Measurements from ENCODE around the gene KDM1B. TPM values are rescaled to one million over a fixed set of nuclear protein-coding genes. Genes with fewer than 3 reads are reported as not detected.

The KDM1B gene
- total and polyA plus RNA-seq, 2 donors from 2014 or later = 3.9 to 20.5 TPM

DNA sequence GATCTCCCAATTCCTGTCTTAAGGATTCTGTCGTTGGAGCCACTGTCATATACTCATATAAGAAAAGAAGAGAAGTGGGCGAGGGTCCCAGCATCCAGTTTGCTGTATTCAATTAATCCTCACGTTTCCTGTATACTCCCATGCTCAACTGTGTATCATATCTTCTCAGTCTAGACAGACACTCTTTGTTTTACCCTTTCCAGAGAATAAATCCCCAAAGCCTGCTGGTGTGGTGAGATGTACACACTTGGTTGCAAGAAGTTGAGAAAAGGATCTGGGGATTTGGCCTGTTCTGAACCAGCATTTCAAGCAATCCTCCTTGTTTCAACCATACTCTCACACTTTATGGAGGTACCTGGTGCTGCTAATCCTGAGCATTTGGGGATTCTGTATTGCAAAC lies 3.4 kb upstream of the KDM1B start:
- DNase-seq (no peak), FAIRE-seq (no peak)
- Histone ChIP-seq H3K9me3 (ENCODE audit: control insufficient read depth in 2 of 3, insufficient read depth in 1 of 3, low read length in 3 of 3) (no peaks in the 10 kb centered on the region), H3K4me1 (ENCODE audit: control insufficient read depth in 2 of 3, insufficient read depth in 2 of 3, low read depth in 1 of 3, low read length in 3 of 3) (peaks cover 0 to 8% (median 8%) of the 10 kb centered on the region in 3 donors), H3K27ac (ENCODE audit: low read depth in 2 of 2, low read length in 2 of 2) (no peak overlapping the region), H3K9ac (ENCODE audit: low read length in 3 of 3) (no peak overlapping the region), H3K36me3 (ENCODE audit: control insufficient read depth in 2 of 3, insufficient read depth in 3 of 3, low read length in 3 of 3) (peaks cover 0 to 3% (median 0%) of the 10 kb centered on the region in 3 donors), H3K27me3 (ENCODE audit: control insufficient read depth, insufficient read depth, low read length) (no peaks in the 10 kb centered on the region), H3K4me3 (ENCODE audit: low read length in 3 of 3) (no peak overlapping the region)
- TF ChIP-seq, protein P1, sequence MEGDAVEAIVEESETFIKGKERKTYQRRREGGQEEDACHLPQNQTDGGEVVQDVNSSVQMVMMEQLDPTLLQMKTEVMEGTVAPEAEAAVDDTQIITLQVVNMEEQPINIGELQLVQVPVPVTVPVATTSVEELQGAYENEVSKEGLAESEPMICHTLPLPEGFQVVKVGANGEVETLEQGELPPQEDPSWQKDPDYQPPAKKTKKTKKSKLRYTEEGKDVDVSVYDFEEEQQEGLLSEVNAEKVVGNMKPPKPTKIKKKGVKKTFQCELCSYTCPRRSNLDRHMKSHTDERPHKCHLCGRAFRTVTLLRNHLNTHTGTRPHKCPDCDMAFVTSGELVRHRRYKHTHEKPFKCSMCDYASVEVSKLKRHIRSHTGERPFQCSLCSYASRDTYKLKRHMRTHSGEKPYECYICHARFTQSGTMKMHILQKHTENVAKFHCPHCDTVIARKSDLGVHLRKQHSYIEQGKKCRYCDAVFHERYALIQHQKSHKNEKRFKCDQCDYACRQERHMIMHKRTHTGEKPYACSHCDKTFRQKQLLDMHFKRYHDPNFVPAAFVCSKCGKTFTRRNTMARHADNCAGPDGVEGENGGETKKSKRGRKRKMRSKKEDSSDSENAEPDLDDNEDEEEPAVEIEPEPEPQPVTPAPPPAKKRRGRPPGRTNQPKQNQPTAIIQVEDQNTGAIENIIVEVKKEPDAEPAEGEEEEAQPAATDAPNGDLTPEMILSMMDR (IDR thresholded peaks at IDR 0.05; ENCODE audit: borderline replicate concordance, extremely low read depth, insufficient read depth) = no peak
- intact Hi-C loops (cut with DNase I) = no loop called here

DNA sequence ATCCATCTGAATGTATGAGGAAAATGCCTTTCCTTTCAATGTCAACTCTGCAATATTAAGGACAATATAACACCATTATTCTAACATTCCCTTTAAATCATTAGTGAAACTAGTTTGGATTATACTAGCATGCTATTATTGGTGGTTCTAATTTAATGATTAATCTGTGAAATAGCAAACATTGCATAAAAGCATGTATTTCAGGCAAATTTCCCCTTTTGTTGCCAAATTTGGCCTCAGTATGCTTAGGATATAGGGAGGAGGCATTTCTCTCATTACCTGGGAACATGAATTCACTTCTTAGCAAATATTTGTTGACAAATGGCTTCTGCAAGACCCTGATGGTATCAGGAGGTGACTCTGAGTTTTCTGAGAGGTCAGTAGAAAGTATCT lies 1.9 kb upstream of the KDM1B start:
- peaks cover 0 to 3% (median 0%) of the 10 kb centered on the region in 3 donors for H3K36me3 ChIP-seq (ENCODE audit: control insufficient read depth in 2 of 3, insufficient read depth in 3 of 3, low read length in 3 of 3)
- peak overlapping the region in 2 of 3 donors; percentile 95 to 99 for H3K4me3 ChIP-seq (ENCODE audit: low read length in 3 of 3)
- peak overlapping the region in 1 of 3 donors; percentile 89 for H3K9ac ChIP-seq (ENCODE audit: low read length in 3 of 3)
- H3K27me3 ChIP-seq (ENCODE audit: control insufficient read depth, insufficient read depth, low read length) = no peaks in the 10 kb centered on the region
- FAIRE-seq (no peak), DNase-seq (no peak)
- intact Hi-C loops (cut with DNase I) = no loop called here
- peaks cover 0 to 8% (median 8%) of the 10 kb centered on the region in 3 donors for H3K4me1 ChIP-seq (ENCODE audit: control insufficient read depth in 2 of 3, insufficient read depth in 2 of 3, low read depth in 1 of 3, low read length in 3 of 3)
- H3K9me3 ChIP-seq (ENCODE audit: control insufficient read depth in 2 of 3, insufficient read depth in 1 of 3, low read length in 3 of 3) = no peaks in the 10 kb centered on the region
- TF ChIP-seq, protein P1 (IDR thresholded peaks at IDR 0.05; ENCODE audit: borderline replicate concordance, extremely low read depth, insufficient read depth) = no peak
- H3K27ac ChIP-seq (ENCODE audit: low read depth in 2 of 2, low read length in 2 of 2) = peak overlapping the region; percentile 63 to 71

GRCh38 chr6:18154507-18155149 lies 594 bp upstream of the KDM1B start, which contains the start of gene TPMT:
TSS of gene TPMT (minus strand) at chr6:18155077. CDS start at chr6:18149127, 5,950 bp downstream.
- peaks cover 0 to 8% (median 8%) of the 10 kb centered on the region in 3 donors for H3K4me1 ChIP-seq (ENCODE audit: control insufficient read depth in 2 of 3, insufficient read depth in 2 of 3, low read depth in 1 of 3, low read length in 3 of 3)
- H3K4me3 ChIP-seq (ENCODE audit: low read length in 3 of 3) = peak within 1 kb of the TSS; percentile 95 to 99 (median 95)
- no peaks in the 10 kb centered on the region for H3K9me3 ChIP-seq (ENCODE audit: control insufficient read depth in 2 of 3, insufficient read depth in 1 of 3, low read length in 3 of 3)
- TF ChIP-seq, protein P1 (IDR thresholded peaks at IDR 0.05; ENCODE audit: borderline replicate concordance, extremely low read depth, insufficient read depth) = no peak
- peak in 1 of 5 donors; percentile 67 for DNase-seq
- H3K36me3 ChIP-seq (ENCODE audit: control insufficient read depth in 2 of 3, insufficient read depth in 3 of 3, low read length in 3 of 3) = no peaks in the 10 kb centered on the region
- no peaks in the 10 kb centered on the region for H3K27me3 ChIP-seq (ENCODE audit: control insufficient read depth, insufficient read depth, low read length)
- peak within 1 kb of the TSS; percentile 86 to 92 for H3K27ac ChIP-seq (ENCODE audit: low read depth in 2 of 2, low read length in 2 of 2)
- H3K9ac ChIP-seq (ENCODE audit: low read length in 3 of 3) = peak within 1 kb of the TSS; percentile 89 to 96 (median 93)
- intact Hi-C loops (cut with DNase I) = no loop called here
- no peak for FAIRE-seq

Measured in kidney (tissue), 14 donors.